Cardiac fibroblast (primary cell): Measurements from ENCODE around the gene TTC38.

Experiments used
- DNase-seq, 2 donors: peaks; one replicate each; pipeline versions ENCODE4 v3.0.0 to v3.0.0-alpha.2; 2010; ENCODE audit warnings: low read depth in 2 of 2
- H3K4me3 ChIP-seq, 2 donors: replicated peaks in 1 of 2; 1 replicate in 1 of 2; 2 replicates in 1 of 2; pipeline ENCODE4 v1.5.1; 2011; ENCODE audit warnings: low read depth in 2 of 2, low read length in 2 of 2, mild to moderate bottlenecking in 2 of 2, moderate library complexity in 1 of 2
- CTCF ChIP-seq: IDR thresholded peaks from one replicate; pipeline ENCODE4 v1.5.1; 2011; ENCODE audit warnings: low read depth, mild to moderate bottlenecking, low read length, inconsistent platforms

Gene TTC38

GRCh38 chr22:46226577-46226976 lies 41.2 kb upstream of the TTC38 start:
- no peak for TF ChIP-seq CTCF
- no peak overlapping the region for H3K4me3 ChIP-seq
- no peak for DNase-seq

GRCh38 chr22:46229701-46230100 lies 38.1 kb upstream of the TTC38 start:
- TF ChIP-seq CTCF = no peak
- DNase-seq = peak; percentile 54 to 55
- H3K4me3 ChIP-seq = no peak overlapping the region

- TF ChIP-seq CTCF = no peak
- no peak overlapping the region for H3K4me3 ChIP-seq
- no peak for DNase-seq
These were observed 37.4 kb upstream of the TTC38 start for GRCh38 chr22:46230262-46230901.

- H3K4me3 ChIP-seq = no peak overlapping the region
- TF ChIP-seq CTCF = no peak
- peak; percentile 30 to 53 for DNase-seq
These were observed 34.6 kb upstream of the TTC38 start for GRCh38 chr22:46233231-46233630.

GRCh38 chr22:46234969-46235368 lies 32.8 kb upstream of the TTC38 start:
- no peak for DNase-seq
- no peak overlapping the region for H3K4me3 ChIP-seq
- TF ChIP-seq CTCF = no peak

GRCh38 chr22:46237453-46238124 lies 30.2 kb upstream of the TTC38 start:
- TF ChIP-seq CTCF = no peak
- no peak for DNase-seq
- no peak overlapping the region for H3K4me3 ChIP-seq
